ENCODE data around the gene POLD3.

DNA sequence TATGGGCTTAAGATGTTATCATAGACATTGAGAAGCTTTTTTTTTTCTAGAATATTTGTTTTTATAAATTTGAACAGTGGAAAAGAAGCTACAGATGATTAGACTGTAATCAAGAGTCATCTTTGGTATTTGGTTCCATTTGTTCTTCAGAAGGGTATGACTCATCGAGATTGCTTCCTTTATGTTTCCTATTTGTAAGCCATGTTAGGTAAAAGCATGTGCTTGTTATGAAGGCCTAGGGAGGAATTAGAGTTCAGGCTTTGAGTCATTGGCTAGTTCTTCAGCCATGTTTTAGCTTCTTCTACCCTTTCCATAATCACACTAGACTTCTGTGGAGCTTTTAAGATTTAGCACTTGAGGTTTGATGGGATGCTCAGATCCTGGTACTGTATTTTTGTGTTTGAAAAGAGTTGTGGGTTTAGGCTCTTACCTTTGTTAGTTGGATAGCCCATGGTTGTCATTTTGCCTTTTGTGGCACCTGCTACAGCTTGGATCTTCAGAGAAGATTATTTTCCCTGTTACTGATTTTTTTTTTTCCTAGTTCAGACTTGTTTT lies 44.3 kb downstream of the POLD3 start:
- TF ChIP-seq, protein P1, sequence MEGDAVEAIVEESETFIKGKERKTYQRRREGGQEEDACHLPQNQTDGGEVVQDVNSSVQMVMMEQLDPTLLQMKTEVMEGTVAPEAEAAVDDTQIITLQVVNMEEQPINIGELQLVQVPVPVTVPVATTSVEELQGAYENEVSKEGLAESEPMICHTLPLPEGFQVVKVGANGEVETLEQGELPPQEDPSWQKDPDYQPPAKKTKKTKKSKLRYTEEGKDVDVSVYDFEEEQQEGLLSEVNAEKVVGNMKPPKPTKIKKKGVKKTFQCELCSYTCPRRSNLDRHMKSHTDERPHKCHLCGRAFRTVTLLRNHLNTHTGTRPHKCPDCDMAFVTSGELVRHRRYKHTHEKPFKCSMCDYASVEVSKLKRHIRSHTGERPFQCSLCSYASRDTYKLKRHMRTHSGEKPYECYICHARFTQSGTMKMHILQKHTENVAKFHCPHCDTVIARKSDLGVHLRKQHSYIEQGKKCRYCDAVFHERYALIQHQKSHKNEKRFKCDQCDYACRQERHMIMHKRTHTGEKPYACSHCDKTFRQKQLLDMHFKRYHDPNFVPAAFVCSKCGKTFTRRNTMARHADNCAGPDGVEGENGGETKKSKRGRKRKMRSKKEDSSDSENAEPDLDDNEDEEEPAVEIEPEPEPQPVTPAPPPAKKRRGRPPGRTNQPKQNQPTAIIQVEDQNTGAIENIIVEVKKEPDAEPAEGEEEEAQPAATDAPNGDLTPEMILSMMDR (IDR thresholded peaks at IDR 0.05; ENCODE audit: low read depth, low read length): no peak
- TF ChIP-seq EZH2phosphoT487 (IDR thresholded peaks at IDR 0.05; ENCODE audit: low read depth): no peak
